ENCODE results near the gene ADRB2. TPM values are rescaled to one million over a fixed set of nuclear protein-coding genes. Genes with fewer than 3 reads are reported as not detected.

ADRB2 gene
- polyA plus RNA-seq, 3 donors = 6.8 to 10.9 (median 10.8) TPM

GRCh38 chr5:148843510-148844318 lies 17.3 kb downstream of the ADRB2 start:
- peaks cover 38% of the 10 kb centered on the region for H3K4me1 Mint-ChIP-seq

More at GRCh38 chr5:148843510-148844318, 17.3 kb downstream of the ADRB2 start:
- H3K9me3 ChIP-seq (replicated peaks in 1 of 2; ENCODE audit: control insufficient read depth in 1 of 2, insufficient read depth in 1 of 2, low read length in 2 of 2) = no peaks in the 10 kb centered on the region
- intact Hi-C loops (cut with micrococcal nuclease) = no loop called here
- H3K4me1 ChIP-seq (ENCODE audit: control insufficient read depth in 1 of 2, insufficient read depth in 2 of 2, low read length in 2 of 2) = peaks cover 8 to 10% of the 10 kb centered on the region in 2 donors
- H3K36me3 Mint-ChIP-seq = peaks cover 27 to 52% of the 10 kb centered on the region in 2 donors
- peaks cover 62% of the 10 kb centered on the region for H3K79me2 ChIP-seq (ENCODE audit: insufficient read depth, low read length)
- H3K27me3 ChIP-seq (ENCODE audit: control insufficient read depth in 2 of 2, insufficient read depth in 2 of 2, low read length in 2 of 2) = no peaks in the 10 kb centered on the region
- no peak overlapping the region for H3K27ac ChIP-seq (ENCODE audit: low read depth in 1 of 2, low read length in 2 of 2)
- H3K4me3 Mint-ChIP-seq = no peak overlapping the region
- no peaks in the 10 kb centered on the region for H3K27me3 Mint-ChIP-seq (ENCODE audit: low read depth in 3 of 3)
- 85% methylated on average over 6 of the region's 10 CpGs for WGBS (ENCODE audit: insufficient coverage)
- H3K27ac Mint-ChIP-seq = peak overlapping the region in 3 of 7 donors; percentile 24 to 70 (median 58)
- no peak overlapping the region for H2AFZ ChIP-seq (ENCODE audit: insufficient read depth, low read depth, low read length, poor library complexity, severe bottlenecking)
- no peak overlapping the region for H3K4me2 ChIP-seq (replicated peaks; ENCODE audit: extremely low read depth, low read length, poor library complexity, severe bottlenecking)
- H3K9ac ChIP-seq (ENCODE audit: insufficient read depth, low read length, poor library complexity, severe bottlenecking) = no peak overlapping the region
- no peak for TF ChIP-seq CTCF (IDR thresholded peaks at IDR 0.05)
- H3K4me3 ChIP-seq (replicated peaks in 1 of 3; ENCODE audit: low read depth in 2 of 3, low read length in 3 of 3) = no peak overlapping the region
- no peaks in the 10 kb centered on the region for H3K9me3 Mint-ChIP-seq
- DNase-seq = no peak
- H4K20me1 ChIP-seq (ENCODE audit: insufficient read depth, low read length) = peaks cover 100% of the 10 kb centered on the region
- H3K36me3 ChIP-seq (replicated peaks in 1 of 2; ENCODE audit: control insufficient read depth in 1 of 2, insufficient read depth in 2 of 2, low read length in 2 of 2) = peaks cover 8 to 52% of the 10 kb centered on the region in 2 donors

All from CD14-positive monocyte (primary cell).